ENCODE results near the gene SOX30. TPM values are rescaled to one million over a fixed set of nuclear protein-coding genes. Genes with fewer than 3 reads are reported as not detected.

Gene SOX30
- total and polyA plus RNA-seq, 2 experiments from 2014 or later = not detected

- Histone ChIP-seq H3K4me1 (ENCODE audit: insufficient read depth) (no peaks in the 10 kb centered on the region), H4K20me1 (ENCODE audit: insufficient read depth, poor library complexity, severe bottlenecking) (no peaks in the 10 kb centered on the region), H3K9me2 (replicated peaks; ENCODE audit: insufficient read depth) (no peaks in the 10 kb centered on the region), H3K36me3 (replicated peaks; ENCODE audit: insufficient read depth, low read depth) (no peaks in the 10 kb centered on the region), H3K27ac (no peak overlapping the region), H3K27me3 (no peaks in the 10 kb centered on the region), H2AFZ (no peak overlapping the region), H3K79me2 (no peaks in the 10 kb centered on the region), H3K4me2 (no peak overlapping the region), H3K9me3 (ENCODE audit: low read depth) (no peaks in the 10 kb centered on the region), H3K4me3 (no peak overlapping the region)
- no peak for DNase-seq (ENCODE audit: low spot score)
- TF ChIP-seq CTCF (IDR thresholded peaks at IDR 0.05; ENCODE audit: poor library complexity) (no peak), EZH2phosphoT487 (IDR thresholded peaks at IDR 0.05; ENCODE audit: low read depth, severe bottlenecking, unreplicated experiment) (no peak), EZH2 (IDR thresholded peaks at IDR 0.05; ENCODE audit: borderline replicate concordance) (no peak)
Measured at GRCh38 chr5:157590478-157590877, 61.8 kb downstream of the SOX30 start.

DNA sequence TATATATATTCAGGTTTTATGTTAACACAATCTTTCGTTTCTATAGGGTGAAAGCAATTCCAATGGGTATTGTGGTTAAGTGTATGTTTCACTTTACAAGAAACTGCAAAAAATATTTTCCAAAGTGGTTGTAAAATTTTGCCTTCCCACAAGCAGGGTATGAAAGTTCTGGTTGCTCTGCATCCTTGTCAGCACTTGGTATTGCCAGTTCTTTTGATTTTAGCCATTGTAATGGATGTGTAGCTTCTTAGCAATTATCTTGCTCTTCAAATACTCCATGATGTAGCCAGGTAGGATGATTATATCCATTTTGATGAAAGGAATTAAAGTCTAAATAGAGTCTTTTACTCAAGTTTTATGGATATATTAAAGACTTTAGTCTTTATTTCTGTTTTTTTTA is 67.6 kb downstream of the SOX30 start:
- no peak for DNase-seq (ENCODE audit: low spot score)
- TF ChIP-seq EZH2phosphoT487 (IDR thresholded peaks at IDR 0.05; ENCODE audit: low read depth, severe bottlenecking, unreplicated experiment) (no peak), EZH2 (IDR thresholded peaks at IDR 0.05; ENCODE audit: borderline replicate concordance) (no peak), CTCF (IDR thresholded peaks at IDR 0.05; ENCODE audit: poor library complexity) (no peak)
- Histone ChIP-seq H4K20me1 (ENCODE audit: insufficient read depth, poor library complexity, severe bottlenecking) (no peaks in the 10 kb centered on the region), H3K4me3 (no peak overlapping the region), H3K4me2 (no peak overlapping the region), H3K27ac (no peak overlapping the region), H2AFZ (no peak overlapping the region), H3K79me2 (no peaks in the 10 kb centered on the region), H3K36me3 (replicated peaks; ENCODE audit: insufficient read depth, low read depth) (no peaks in the 10 kb centered on the region), H3K27me3 (no peaks in the 10 kb centered on the region), H3K4me1 (ENCODE audit: insufficient read depth) (no peaks in the 10 kb centered on the region), H3K9me3 (ENCODE audit: low read depth) (no peaks in the 10 kb centered on the region), H3K9me2 (replicated peaks; ENCODE audit: insufficient read depth) (no peaks in the 10 kb centered on the region)
- WGBS (ENCODE audit: low lambda C conversion rate, missing lambda C conversion rate) = 86% methylated on average over 1 of the region's 1 CpG

DNA sequence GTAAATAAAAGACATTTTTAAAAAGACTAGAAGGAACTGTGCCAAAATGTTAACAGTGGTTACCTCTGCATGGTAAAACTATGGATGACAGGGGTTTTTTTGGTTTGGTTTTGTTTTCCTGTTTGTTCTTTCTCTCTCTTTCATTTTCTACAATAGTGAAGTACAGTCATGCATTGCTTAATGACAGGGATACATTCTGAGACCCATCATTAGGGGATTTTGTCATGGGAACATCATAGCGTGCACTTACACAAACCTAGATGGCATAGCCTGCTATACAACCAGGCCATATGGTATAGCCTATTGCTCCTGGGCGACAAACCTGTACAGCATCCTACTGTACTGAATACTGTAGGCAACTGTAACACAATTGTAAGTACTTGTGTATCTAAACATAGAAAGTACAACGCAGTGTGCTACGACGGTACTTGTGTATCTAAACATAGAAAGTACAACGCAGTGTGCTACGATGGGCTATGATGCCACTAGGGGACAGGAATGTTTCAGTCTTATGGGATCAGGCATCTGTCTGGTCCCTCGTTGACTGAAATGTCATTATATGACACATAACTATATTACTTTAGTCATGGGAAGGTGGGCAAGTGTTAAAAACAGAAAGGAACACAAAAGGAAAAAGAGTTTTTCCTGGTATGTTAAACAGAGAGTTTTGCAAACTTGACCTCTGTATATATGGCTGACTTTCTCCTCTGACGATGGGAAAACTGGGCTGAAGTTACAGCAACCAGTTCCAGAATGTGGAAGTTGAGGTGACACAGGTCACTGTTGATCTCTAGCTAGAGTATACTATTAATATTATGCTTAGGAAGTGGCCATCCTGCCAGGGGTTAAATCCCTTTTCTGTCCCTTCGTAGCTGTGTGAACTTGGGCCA is 69.3 kb downstream of the SOX30 start:
- Histone ChIP-seq H3K9me3 (ENCODE audit: low read depth) (no peaks in the 10 kb centered on the region), H3K4me1 (ENCODE audit: insufficient read depth) (no peaks in the 10 kb centered on the region), H3K9me2 (replicated peaks; ENCODE audit: insufficient read depth) (no peaks in the 10 kb centered on the region), H3K4me2 (no peak overlapping the region), H3K27me3 (no peaks in the 10 kb centered on the region), H3K36me3 (replicated peaks; ENCODE audit: insufficient read depth, low read depth) (no peaks in the 10 kb centered on the region), H3K79me2 (no peaks in the 10 kb centered on the region), H3K4me3 (no peak overlapping the region), H2AFZ (no peak overlapping the region), H4K20me1 (ENCODE audit: insufficient read depth, poor library complexity, severe bottlenecking) (no peaks in the 10 kb centered on the region), H3K27ac (no peak overlapping the region)
- DNase-seq (ENCODE audit: low spot score) = no peak
- 88% methylated on average over 10 of the region's 10 CpGs for WGBS (ENCODE audit: low lambda C conversion rate, missing lambda C conversion rate)
- no peak for TF ChIP-seq EZH2phosphoT487 (IDR thresholded peaks at IDR 0.05; ENCODE audit: low read depth, severe bottlenecking, unreplicated experiment)
- TF ChIP-seq CTCF (IDR thresholded peaks at IDR 0.05; ENCODE audit: poor library complexity) = no peak
- no peak for TF ChIP-seq EZH2 (IDR thresholded peaks at IDR 0.05; ENCODE audit: borderline replicate concordance)

All from hepatocyte (in vitro differentiated cells).